GM10266 (cell line): Measurements from ENCODE around the gene URM1.

Experiments used
- DNase-seq: peaks from one replicate; pipeline ENCODE4 v3.0.0; 2012; ENCODE audit errors: extremely low spot score
- TF ChIP-seq, protein P1 (sequence below): IDR thresholded peaks from 2 replicates; pipeline ENCODE4 v1.5.1; 2012; ENCODE audit warnings: mild to moderate bottlenecking, low read depth; ENCODE audit not compliant: control insufficient read depth, insufficient read depth; ENCODE audit errors: missing control alignments

URM1 gene

DNA sequence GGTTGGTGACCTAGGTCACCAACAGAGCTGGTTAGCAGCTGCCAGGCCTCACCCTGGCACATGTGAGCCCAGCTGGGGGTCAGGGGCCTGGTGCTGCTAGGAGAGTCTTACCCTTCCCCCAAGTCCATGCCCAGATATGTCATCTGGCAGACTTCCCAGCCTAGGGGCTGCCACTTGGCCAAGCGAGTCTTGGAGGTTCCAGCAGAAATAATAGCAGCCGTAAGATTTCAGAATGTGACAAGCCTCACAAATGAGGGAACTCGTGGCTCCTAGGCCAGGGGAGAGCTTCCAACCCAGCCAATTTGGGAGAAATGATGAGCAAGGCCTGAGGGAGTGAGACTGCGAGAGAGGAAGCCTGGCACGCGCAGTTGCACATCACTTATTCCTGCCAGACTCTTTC, 11.1 kb downstream of the URM1 start:
- TF ChIP-seq, protein P1, sequence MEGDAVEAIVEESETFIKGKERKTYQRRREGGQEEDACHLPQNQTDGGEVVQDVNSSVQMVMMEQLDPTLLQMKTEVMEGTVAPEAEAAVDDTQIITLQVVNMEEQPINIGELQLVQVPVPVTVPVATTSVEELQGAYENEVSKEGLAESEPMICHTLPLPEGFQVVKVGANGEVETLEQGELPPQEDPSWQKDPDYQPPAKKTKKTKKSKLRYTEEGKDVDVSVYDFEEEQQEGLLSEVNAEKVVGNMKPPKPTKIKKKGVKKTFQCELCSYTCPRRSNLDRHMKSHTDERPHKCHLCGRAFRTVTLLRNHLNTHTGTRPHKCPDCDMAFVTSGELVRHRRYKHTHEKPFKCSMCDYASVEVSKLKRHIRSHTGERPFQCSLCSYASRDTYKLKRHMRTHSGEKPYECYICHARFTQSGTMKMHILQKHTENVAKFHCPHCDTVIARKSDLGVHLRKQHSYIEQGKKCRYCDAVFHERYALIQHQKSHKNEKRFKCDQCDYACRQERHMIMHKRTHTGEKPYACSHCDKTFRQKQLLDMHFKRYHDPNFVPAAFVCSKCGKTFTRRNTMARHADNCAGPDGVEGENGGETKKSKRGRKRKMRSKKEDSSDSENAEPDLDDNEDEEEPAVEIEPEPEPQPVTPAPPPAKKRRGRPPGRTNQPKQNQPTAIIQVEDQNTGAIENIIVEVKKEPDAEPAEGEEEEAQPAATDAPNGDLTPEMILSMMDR: no peak
- DNase-seq: no peak

DNA sequence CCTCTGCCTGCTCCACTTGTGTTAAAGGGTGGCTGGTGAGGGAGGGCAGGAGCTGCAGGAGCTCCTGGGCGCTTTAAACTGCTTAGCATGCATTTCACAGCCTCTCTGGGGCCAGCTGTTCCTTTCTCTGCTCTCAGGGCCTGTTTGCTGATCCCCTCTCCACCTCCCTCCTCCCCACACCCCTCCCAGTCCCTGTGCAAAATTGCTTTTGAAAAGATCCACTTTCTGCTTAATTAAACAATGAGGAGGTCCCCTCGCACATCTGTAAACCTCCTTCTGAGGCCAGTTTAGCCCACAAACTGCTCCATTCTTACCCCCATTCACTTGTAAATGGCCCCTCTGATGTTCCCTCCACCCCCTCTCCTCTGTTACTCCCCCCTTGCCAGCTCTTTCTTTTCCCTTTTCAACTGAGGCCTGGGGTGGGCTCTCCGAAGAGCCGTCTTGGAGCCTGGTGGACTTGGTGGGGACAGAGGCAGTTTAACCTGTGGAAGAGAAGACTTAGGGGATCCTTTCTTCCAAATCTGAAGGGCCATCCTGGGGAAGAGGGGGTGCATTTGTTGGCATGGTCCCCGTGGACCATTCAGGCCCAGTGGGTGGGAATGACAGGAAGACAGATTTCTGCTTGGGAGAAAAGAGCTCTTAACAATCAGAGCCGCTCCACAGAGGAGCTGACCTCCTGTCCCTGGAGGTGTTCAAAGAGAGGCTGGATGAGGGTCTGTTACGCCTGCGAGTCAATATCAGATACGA, 12.0 kb downstream of the URM1 start:
- no peak for DNase-seq
- TF ChIP-seq, protein P1: no peak

DNA sequence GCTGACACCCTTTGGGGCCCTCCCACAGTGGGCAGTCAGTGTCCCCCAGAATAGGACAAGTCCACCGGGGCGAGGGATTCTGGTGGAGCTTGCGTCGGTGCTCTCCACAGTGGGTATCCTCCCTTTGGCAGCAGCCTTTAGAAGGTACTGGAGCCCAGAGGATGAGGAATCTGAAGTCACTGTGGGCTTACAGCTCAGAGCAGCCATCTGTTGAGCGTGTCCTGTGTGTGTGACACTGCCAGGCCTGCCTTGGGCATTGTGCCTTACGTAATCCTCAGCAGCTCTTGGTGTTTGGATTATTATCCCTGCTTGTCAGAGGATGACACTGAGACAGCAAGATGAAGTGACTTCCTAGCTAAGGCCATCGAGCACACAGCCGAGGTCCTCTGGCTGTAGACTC, 12.6 kb downstream of the URM1 start:
- TF ChIP-seq, protein P1: no peak

DNA sequence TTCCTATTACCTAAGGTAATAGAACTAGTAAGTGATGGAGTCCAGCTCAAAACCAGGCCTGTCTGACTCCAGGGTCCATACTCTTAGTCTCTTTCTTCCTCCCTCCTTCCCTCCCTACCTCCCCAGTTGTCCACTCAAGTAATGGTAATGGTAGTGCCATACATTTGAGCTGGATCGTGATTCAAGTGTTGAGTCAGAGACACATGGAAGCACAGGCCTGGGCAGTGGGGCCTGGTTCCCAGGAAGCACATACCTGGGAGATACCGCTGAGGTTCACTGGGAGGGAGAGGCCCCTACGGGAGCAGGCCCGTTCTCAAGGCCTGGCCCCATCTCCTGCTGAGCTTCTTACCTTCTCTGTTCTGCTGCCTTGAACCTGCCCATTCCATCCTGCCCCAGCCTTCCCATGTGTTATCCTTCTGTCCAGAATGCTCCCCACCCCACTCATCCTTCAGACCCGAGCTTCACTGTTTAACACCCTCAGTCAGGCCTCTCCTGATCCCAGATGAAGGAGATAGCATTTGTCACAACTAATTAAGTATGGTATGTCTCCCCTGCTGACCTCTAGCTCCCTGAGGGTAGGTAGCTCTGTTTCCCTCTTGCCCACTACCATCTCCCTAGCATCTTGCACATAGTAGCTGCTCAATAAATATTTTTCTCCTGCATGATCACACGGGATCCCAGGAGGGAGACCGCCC, 13.8 kb downstream of the URM1 start:
- DNase-seq: no peak
- TF ChIP-seq, protein P1: no peak

More for the DNA sequence above, 12.6 kb downstream of the URM1 start:
- no peak for DNase-seq

DNA sequence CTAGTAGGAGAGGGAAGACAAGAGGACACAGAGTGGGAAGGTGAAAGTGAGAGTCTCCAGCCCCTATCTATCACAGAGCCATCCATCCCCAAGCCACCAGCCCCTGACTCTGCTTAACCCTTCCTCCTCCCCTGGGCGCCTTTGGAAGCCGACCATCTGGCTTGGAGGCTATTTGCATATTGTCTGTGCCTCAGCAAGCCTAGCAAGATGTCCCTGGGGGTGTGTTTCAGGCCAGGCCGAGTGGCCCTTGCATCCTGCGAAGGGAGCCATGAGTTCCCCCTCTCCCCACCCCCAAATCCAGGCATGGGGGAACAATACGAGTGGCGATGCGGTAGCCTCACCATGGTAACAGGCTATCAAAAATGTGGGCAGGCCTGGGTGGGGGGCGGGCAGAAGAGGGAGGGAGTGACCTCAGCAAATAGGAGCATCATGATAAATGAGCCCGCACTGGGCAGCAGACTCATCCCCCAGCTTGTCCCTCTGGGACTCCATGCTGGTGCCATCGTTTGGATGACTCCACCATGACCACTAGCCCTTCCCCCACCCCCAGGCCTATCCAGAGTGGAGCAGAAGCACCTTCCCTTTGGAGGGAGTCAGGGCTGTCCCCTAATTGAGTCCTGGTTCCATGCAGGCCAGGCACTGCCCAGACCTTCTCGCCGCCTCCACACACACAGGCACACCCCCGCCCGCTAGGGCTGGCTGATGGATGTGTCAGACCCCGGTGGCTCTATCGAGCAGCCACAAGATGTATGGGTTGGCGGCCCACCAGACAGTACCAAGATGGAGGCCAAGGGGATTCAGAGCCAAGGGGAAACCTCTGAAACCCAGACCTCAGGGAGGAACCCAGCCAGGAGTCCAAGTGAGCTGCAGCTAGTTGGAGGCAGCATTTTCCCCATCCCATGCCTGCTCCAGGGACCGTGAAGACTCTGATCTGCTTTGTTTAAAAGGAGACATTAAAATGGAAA, 14.6 kb downstream of the URM1 start:
- TF ChIP-seq, protein P1: no peak
- no peak for DNase-seq

DNA sequence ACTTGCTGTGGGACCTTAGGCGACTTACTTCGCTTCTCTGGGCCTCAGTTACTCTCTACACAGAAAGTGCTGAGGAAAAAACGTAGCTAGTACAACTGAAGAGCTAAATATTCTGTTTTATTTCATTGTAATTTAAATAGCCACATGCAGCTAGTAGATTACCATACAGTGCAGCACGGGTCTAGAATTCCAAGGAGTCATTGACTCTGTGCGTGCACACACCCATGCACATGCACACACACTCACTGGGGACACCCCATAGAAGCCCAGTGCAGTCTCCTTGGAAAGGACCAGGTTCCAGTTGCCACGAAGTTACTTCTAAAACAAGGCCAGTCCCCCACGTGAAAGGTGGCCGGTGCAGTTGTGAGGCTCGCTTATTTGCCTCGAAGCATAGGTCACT, 17.0 kb downstream of the URM1 start:
- DNase-seq: no peak
- TF ChIP-seq, protein P1: no peak
